Measurements from ENCODE around the gene DLG1. TPM values are rescaled to one million over a fixed set of nuclear protein-coding genes. Genes with fewer than 3 reads are reported as not detected.

DLG1 gene
- total RNA-seq, 4 donors from 2014 or later: 71.4 to 90.4 (median 80.9) TPM

DNA sequence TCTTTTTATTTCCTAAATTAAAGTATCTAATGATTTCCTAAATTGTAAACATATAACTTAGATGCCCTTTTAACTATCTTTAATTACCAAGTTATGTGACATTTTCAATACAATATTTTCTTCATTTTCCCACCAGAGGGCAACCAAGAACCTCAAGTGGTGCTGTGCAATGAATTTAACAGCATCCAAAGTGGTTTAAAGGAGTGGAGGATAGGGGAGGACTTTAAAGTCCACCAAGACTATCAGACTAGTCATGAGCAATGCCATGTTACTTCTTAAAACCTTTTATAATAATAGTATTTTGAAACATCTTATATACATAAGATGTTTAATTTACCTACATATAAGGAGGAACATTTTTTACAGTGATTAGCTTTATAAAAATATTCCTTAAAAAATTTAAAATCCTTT is 74.4 kb downstream of the DLG1 start:
- no peak overlapping the region for H3K27ac ChIP-seq
- H3K4me1 ChIP-seq: peaks cover 3 to 54% (median 4%) of the 10 kb centered on the region in 3 donors
- no peak for ATAC-seq

DNA sequence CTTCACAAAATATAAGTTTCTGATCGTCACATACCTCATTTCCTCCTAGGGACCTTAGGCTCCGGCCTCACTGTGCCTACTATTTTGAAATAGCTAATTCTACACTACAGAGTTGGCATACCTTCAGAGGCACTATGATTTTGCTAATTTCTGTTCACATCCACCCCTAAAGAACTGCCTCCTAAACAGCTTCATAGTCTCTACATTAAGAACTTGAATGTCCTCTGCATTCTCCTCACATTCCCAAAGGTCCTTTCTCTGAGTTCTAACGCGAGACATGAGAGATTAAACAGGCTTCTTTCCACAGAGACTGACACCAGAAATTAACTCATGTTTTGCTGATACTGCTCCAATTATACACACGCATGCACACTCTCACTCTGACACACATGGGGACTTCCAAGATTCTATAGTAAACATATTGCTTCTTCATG is 75.5 kb downstream of the DLG1 start:
- peaks cover 4 to 58% (median 6%) of the 10 kb centered on the region in 3 donors for H3K4me1 ChIP-seq
- H3K27me3 ChIP-seq: no peaks in the 10 kb centered on the region
- no peaks in the 10 kb centered on the region for H3K36me3 ChIP-seq
- no peak overlapping the region for H3K4me3 ChIP-seq
- no peaks in the 10 kb centered on the region for H3K9me3 ChIP-seq
- 20 to 39% methylated on average over 5 of the region's 5 CpGs for WGBS, 2 donors (ENCODE audit: low coverage in 1 of 2)
- H3K27ac ChIP-seq: peak overlapping the region in 1 of 4 donors; percentile 20
- TF ChIP-seq, protein P1, sequence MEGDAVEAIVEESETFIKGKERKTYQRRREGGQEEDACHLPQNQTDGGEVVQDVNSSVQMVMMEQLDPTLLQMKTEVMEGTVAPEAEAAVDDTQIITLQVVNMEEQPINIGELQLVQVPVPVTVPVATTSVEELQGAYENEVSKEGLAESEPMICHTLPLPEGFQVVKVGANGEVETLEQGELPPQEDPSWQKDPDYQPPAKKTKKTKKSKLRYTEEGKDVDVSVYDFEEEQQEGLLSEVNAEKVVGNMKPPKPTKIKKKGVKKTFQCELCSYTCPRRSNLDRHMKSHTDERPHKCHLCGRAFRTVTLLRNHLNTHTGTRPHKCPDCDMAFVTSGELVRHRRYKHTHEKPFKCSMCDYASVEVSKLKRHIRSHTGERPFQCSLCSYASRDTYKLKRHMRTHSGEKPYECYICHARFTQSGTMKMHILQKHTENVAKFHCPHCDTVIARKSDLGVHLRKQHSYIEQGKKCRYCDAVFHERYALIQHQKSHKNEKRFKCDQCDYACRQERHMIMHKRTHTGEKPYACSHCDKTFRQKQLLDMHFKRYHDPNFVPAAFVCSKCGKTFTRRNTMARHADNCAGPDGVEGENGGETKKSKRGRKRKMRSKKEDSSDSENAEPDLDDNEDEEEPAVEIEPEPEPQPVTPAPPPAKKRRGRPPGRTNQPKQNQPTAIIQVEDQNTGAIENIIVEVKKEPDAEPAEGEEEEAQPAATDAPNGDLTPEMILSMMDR (IDR thresholded peaks at IDR 0.05): no peak
- TF ChIP-seq EP300 (IDR thresholded peaks at IDR 0.05): no peak
- TF ChIP-seq POLR2A (IDR thresholded peaks at IDR 0.05): no peak
- TF ChIP-seq POLR2AphosphoS5 (IDR thresholded peaks at IDR 0.05): no peak
- no peak for ATAC-seq

More for the DNA sequence above, 74.4 kb downstream of the DLG1 start:
- Histone ChIP-seq H3K4me3 (no peak overlapping the region), H3K27me3 (no peaks in the 10 kb centered on the region), H3K9me3 (no peaks in the 10 kb centered on the region), H3K36me3 (no peaks in the 10 kb centered on the region)
- TF ChIP-seq, protein P1 (IDR thresholded peaks at IDR 0.05): peak; percentile 32 to 53 (median 46)
- TF ChIP-seq POLR2AphosphoS5 (IDR thresholded peaks at IDR 0.05): no peak

DNA sequence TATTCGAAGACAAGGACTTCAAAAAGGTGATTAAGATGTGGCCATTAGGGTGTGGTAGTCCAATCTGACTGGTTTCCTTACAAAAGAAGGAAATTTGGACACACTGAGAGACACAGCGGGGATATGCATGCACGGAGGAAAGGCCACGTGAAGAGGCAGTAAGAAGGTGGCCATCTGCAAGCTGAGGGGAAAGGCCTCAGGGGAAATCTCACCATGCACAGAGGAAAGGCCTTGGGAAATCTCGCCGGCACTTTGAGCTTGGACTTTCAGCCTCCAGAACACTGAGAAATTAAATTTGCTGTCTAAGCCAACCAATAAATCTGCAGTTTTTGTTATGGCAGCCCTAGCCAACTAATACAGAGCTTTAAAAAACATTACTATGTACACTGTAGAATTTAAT is 78.8 kb downstream of the DLG1 start:
- TF ChIP-seq EP300 (IDR thresholded peaks at IDR 0.05): no peak
- no peak for TF ChIP-seq POLR2A (IDR thresholded peaks at IDR 0.05)
- TF ChIP-seq POLR2AphosphoS5 (IDR thresholded peaks at IDR 0.05): no peak
- TF ChIP-seq, protein P1 (IDR thresholded peaks at IDR 0.05): no peak
- Histone ChIP-seq H3K27me3 (no peaks in the 10 kb centered on the region), H3K36me3 (no peaks in the 10 kb centered on the region), H3K9me3 (no peaks in the 10 kb centered on the region), H3K27ac (no peak overlapping the region), H3K4me1 (peaks cover 10 to 65% (median 15%) of the 10 kb centered on the region in 3 donors), H3K4me3 (no peak overlapping the region)
- WGBS, 2 donors (ENCODE audit: low coverage in 1 of 2): 90 to 92% methylated on average over 3 to 5 of the region's 6 CpGs
- no peak for ATAC-seq

DNA sequence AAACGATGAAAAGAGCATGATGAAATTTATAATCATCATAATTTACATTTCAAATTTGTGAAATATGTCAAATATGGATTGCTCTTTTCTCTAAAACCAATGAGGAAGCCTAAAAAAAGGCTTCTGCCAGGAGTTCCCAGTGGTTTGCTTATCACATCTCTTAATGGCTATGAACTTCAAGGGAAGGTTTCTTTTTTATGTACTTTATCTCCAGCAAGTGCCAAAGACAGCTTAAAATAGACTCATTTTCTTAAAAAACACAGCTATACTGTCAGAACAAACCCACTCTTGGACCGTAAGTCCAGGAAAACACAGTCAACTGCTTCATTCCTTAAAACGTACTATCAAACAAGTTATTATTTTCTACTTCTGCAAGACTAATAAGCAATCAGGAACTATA is 80.2 kb downstream of the DLG1 start:
- no peaks in the 10 kb centered on the region for H3K27me3 ChIP-seq
- H3K9me3 ChIP-seq: no peaks in the 10 kb centered on the region
- H3K36me3 ChIP-seq: no peaks in the 10 kb centered on the region
- no peak overlapping the region for H3K27ac ChIP-seq
- no peak overlapping the region for H3K4me3 ChIP-seq
- TF ChIP-seq POLR2AphosphoS5 (IDR thresholded peaks at IDR 0.05) (no peak), EP300 (IDR thresholded peaks at IDR 0.05) (no peak), POLR2A (IDR thresholded peaks at IDR 0.05) (no peak)
- TF ChIP-seq, protein P1 (IDR thresholded peaks at IDR 0.05): no peak
- no peak for ATAC-seq
- WGBS, 2 donors (ENCODE audit: low coverage in 1 of 2): 49 to 66% methylated on average over 3 of the region's 3 CpGs
- peaks cover 10 to 62% (median 15%) of the 10 kb centered on the region in 3 donors for H3K4me1 ChIP-seq

DNA sequence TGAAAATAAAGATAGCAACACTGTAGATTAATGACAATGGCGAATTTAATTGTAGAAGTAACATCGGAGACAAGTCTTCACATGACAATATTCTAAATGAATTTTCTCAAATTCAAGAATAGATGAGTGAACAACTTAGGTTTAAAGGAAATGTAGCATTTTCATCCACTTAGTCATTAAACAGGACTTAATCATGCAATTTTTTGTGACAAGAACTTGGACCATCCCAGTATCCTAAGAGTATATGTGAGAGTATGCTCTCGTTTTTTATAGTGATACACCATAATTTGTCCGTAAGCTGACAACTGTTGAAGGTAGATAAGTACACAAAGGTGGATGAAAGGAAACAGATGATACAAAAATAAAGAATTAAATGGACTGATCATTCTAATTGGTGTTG is 81.5 kb downstream of the DLG1 start:
- no peak for TF ChIP-seq POLR2AphosphoS5 (IDR thresholded peaks at IDR 0.05)
- TF ChIP-seq EP300 (IDR thresholded peaks at IDR 0.05): no peak
- TF ChIP-seq, protein P1 (IDR thresholded peaks at IDR 0.05): no peak
- TF ChIP-seq POLR2A (IDR thresholded peaks at IDR 0.05): no peak
- no peaks in the 10 kb centered on the region for H3K27me3 ChIP-seq
- H3K9me3 ChIP-seq: no peaks in the 10 kb centered on the region
- peaks cover 7 to 49% (median 12%) of the 10 kb centered on the region in 3 donors for H3K4me1 ChIP-seq
- no peaks in the 10 kb centered on the region for H3K36me3 ChIP-seq
- peak overlapping the region in 1 of 4 donors; percentile 47 for H3K27ac ChIP-seq
- 85 to 86% methylated on average over 4 of the region's 4 CpGs for WGBS, 2 donors (ENCODE audit: low coverage in 1 of 2)
- ATAC-seq: no peak
- H3K4me3 ChIP-seq: no peak overlapping the region
